ENCODE results near the gene SMARCB1.

GRCh38 chr22:23877566-23877965 lies 90.8 kb downstream of the SMARCB1 start:
- TF ChIP-seq EZH2 (IDR thresholded peaks at IDR 0.05; ENCODE audit: borderline replicate concordance, low read depth, low read length, poor library complexity, severe bottlenecking) (no peak), CTCF (conservative IDR thresholded peaks at IDR 0.05; ENCODE audit: low read depth, low read length) (no peak)
